Breast epithelium (tissue), 4 donors: ENCODE measurements around the gene SREBF1. TPM values are rescaled to one million over a fixed set of nuclear protein-coding genes. Genes with fewer than 3 reads are reported as not detected.
"Not testable (repeated sequence)": the region's sequence is repeated elsewhere in the genome, so short reads cannot be mapped to it uniquely, and the experiment has no call there.

Experiments used
- DNase-seq, 2 donors: peaks; one replicate each; pipeline ENCODE4 v3.0.0-alpha.2; 2019; ENCODE audit warnings: low spot score in 2 of 2
- H3K27ac ChIP-seq, 2 donors: fragments of 200-600 bp; sonication (generic) in 1 of 2; one replicate each; pipeline ENCODE4 v1.5.1; 2016 to 2019; ENCODE audit warnings: mild to moderate bottlenecking in 1 of 2
- H3K27me3 ChIP-seq, 2 donors: fragments of 200-600 bp; sonication (generic) in 1 of 2; one replicate each; pipeline versions ENCODE4 v1.5.1 to v1.6.0; 2017 to 2019; ENCODE audit warnings: control low read depth in 1 of 2, mild to moderate bottlenecking in 1 of 2
- H3K36me3 ChIP-seq: fragments of 200-600 bp; one replicate; pipeline ENCODE4 v1.5.1; 2019
- H3K4me1 ChIP-seq, 2 donors: fragments of 200-600 bp; sonication (generic); one replicate each; pipeline ENCODE4 v1.5.1; 2016 to 2019; ENCODE audit warnings: control low read depth in 1 of 2
- H3K4me3 ChIP-seq, 3 donors: fragments of 200-600 bp; sonication (generic); 1 replicate in 2 of 3; 2 replicates in 1 of 3; pipeline ENCODE4 v1.5.1; 2016 to 2019; ENCODE audit warnings: mild to moderate bottlenecking in 3 of 3, moderate library complexity in 2 of 3
- H3K9me3 ChIP-seq, 2 donors: fragments of 200-600 bp; sonication (generic) in 1 of 2; one replicate each; pipeline ENCODE4 v1.5.1; 2016 to 2019; ENCODE audit warnings: control low read depth in 1 of 2
- CTCF ChIP-seq, 3 donors: fragments of 450-650 bp; IDR thresholded peaks; one replicate each; pipeline ENCODE4 v1.5.1; 2016 to 2017; ENCODE audit warnings: antibody characterized with exemption in 3 of 3, mild to moderate bottlenecking in 3 of 3, moderate library complexity in 3 of 3
- POLR2A ChIP-seq: fragments of 450-650 bp; IDR thresholded peaks from one replicate; pipeline ENCODE4 v1.6.1; 2016; ENCODE audit warnings: antibody characterized with exemption, mild to moderate bottlenecking, moderate library complexity
- POLR2AphosphoS5 ChIP-seq, 3 donors: sonication (generic); formaldehyde crosslinking; IDR thresholded peaks; one replicate each; pipeline ENCODE4 v1.6.1; 2017; ENCODE audit warnings: antibody characterized with exemption in 3 of 3
- intact Hi-C: fragments of 100-400 bp; cut with DNase I; formaldehyde crosslinking; loops from one replicate; pipeline ENCODE4 v1.15.1; 2023; ENCODE audit warnings: low total_unique reads
- total RNA-seq, 3 donors: library from RNA; depleted of rRNA; stranded (reverse); fragments of >200 nt; gene quantifications; one replicate each; pipeline ENCODE4 v1.1.0, GENCODE V29; 2016

SREBF1 gene
- total RNA-seq, 3 donors from 2014 or later: 39.0 to 119 (median 81.3) TPM

GRCh38 chr17:17810084-17810894 lies 26.5 kb downstream of the SREBF1 start:
- peaks cover 11 to 15% of the 10 kb centered on the region in 2 donors for H3K4me1 ChIP-seq
- peak in 1 of 2 donors; percentile 76 for DNase-seq
- H3K4me3 ChIP-seq: peak overlapping the region; percentile 27 to 65 (median 51)
- no peaks in the 10 kb centered on the region for H3K9me3 ChIP-seq
- H3K36me3 ChIP-seq: no peaks in the 10 kb centered on the region
- intact Hi-C loops: loop anchor here (5.0 to 10.0 kb wide), 2 partner anchors 47 to 225 kb away; partner anchors contain the start of genes ATPAF2 and GID4
- peak overlapping the region; percentile 65 to 80 for H3K27ac ChIP-seq
- peak in 1 of 3 donors; percentile 9 for TF ChIP-seq POLR2AphosphoS5 (IDR thresholded peaks at IDR 0.05)
- TF ChIP-seq POLR2A: no peak
- TF ChIP-seq CTCF (IDR thresholded peaks at IDR 0.05): peak in 1 of 3 donors; percentile 10
- H3K27me3 ChIP-seq: no peaks in the 10 kb centered on the region

GRCh38 chr17:17809531-17810083 lies 27.2 kb downstream of the SREBF1 start:
- Histone ChIP-seq H3K9me3 (no peaks in the 10 kb centered on the region), H3K27ac (peak overlapping the region; percentile 65 to 80), H3K4me3 (peak overlapping the region; percentile 27 to 65 (median 51)), H3K27me3 (no peaks in the 10 kb centered on the region), H3K36me3 (no peaks in the 10 kb centered on the region), H3K4me1 (peaks cover 6 to 15% of the 10 kb centered on the region in 2 donors)
- DNase-seq: no peak
- intact Hi-C loops: loop anchor here (5.0 to 10.0 kb wide), 2 partner anchors 48 to 225 kb away; partner anchors contain the start of genes ATPAF2 and GID4
- TF ChIP-seq CTCF (IDR thresholded peaks at IDR 0.05) (no peak), POLR2A (no peak), POLR2AphosphoS5 (IDR thresholded peaks at IDR 0.05) (no peak)

- DNase-seq: no peak
- peaks cover under 1 to 15% of the 10 kb centered on the region in 2 donors for H3K4me1 ChIP-seq
- no peak for TF ChIP-seq POLR2A
- peak in 1 of 3 donors; percentile 30 for TF ChIP-seq POLR2AphosphoS5 (IDR thresholded peaks at IDR 0.05)
- intact Hi-C loops: no loop called here
- peak overlapping the region in 1 of 2 donors; percentile 36 for H3K27ac ChIP-seq
- H3K4me3 ChIP-seq: peak overlapping the region in 2 of 3 donors; percentile 51 to 65
- H3K36me3 ChIP-seq: no peaks in the 10 kb centered on the region
- no peaks in the 10 kb centered on the region for H3K27me3 ChIP-seq
- H3K9me3 ChIP-seq: no peaks in the 10 kb centered on the region
Observed at GRCh38 chr17:17808706-17809432, 27.9 kb downstream of the SREBF1 start.

- DNase-seq, H3K36me3 ChIP-seq, H3K27me3 ChIP-seq, intact Hi-C loops, H3K9me3 ChIP-seq, H3K27ac ChIP-seq, H3K4me3 ChIP-seq: not testable (repeated sequence)
- H3K4me1 ChIP-seq: peaks cover 0 to 15% of the 10 kb centered on the region in 2 donors
Observed at GRCh38 chr17:17808200-17808599, 28.6 kb downstream of the SREBF1 start.

- Histone ChIP-seq H3K9me3 (no peaks in the 10 kb centered on the region), H3K36me3 (no peaks in the 10 kb centered on the region), H3K27me3 (no peaks in the 10 kb centered on the region), H3K4me1 (peaks cover 0 to 11% of the 10 kb centered on the region in 2 donors), H3K4me3 (no peak overlapping the region), H3K27ac (peak overlapping the region in 1 of 2 donors; percentile 20)
- TF ChIP-seq POLR2A (no peak), CTCF (IDR thresholded peaks at IDR 0.05) (no peak), POLR2AphosphoS5 (IDR thresholded peaks at IDR 0.05) (no peak)
- intact Hi-C loops: no loop called here
- no peak for DNase-seq
Observed at GRCh38 chr17:17807440-17807839, 29.3 kb downstream of the SREBF1 start.
